ENCODE measurements around the gene PHRF1.
"Not testable (repeated sequence)": the region's sequence is repeated elsewhere in the genome, so short reads cannot be mapped to it uniquely, and the experiment has no call there.

The PHRF1 gene

DNA sequence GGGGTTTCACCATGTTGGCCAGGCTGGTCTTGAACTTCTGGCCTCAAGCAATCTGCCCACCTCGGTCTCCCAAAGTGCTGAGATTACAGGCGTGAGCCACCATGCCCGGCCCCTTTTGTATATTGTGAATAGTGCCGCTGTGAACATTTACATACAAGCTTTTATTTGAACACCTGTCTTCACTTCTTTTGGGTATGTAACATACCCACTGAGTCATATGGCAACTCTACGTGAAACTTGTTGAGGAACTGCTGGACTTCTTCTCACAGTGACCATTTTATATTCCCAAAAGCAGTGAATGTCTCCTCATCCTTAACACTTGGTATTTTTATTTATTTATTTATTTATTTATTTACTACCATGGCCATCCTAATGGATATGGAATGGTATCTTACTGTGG lies 54.6 kb downstream of the PHRF1 start:
- no peak for DNase-seq

- no peak for DNase-seq
These were observed 59.8 kb downstream of the PHRF1 start for GRCh38 chr11:635945-636510.

- peak; percentile 59 for DNase-seq
These were observed 60.5 kb downstream of the PHRF1 start, which contains the start of gene DRD4 for GRCh38 chr11:636511-637332. DRD4 (plus strand) TSS chr11:637269; CDS start chr11:637305, 36 bp downstream.

GRCh38 chr11:637333-637592 lies 61.0 kb downstream of the PHRF1 start:
- DNase-seq = no peak

DNA sequence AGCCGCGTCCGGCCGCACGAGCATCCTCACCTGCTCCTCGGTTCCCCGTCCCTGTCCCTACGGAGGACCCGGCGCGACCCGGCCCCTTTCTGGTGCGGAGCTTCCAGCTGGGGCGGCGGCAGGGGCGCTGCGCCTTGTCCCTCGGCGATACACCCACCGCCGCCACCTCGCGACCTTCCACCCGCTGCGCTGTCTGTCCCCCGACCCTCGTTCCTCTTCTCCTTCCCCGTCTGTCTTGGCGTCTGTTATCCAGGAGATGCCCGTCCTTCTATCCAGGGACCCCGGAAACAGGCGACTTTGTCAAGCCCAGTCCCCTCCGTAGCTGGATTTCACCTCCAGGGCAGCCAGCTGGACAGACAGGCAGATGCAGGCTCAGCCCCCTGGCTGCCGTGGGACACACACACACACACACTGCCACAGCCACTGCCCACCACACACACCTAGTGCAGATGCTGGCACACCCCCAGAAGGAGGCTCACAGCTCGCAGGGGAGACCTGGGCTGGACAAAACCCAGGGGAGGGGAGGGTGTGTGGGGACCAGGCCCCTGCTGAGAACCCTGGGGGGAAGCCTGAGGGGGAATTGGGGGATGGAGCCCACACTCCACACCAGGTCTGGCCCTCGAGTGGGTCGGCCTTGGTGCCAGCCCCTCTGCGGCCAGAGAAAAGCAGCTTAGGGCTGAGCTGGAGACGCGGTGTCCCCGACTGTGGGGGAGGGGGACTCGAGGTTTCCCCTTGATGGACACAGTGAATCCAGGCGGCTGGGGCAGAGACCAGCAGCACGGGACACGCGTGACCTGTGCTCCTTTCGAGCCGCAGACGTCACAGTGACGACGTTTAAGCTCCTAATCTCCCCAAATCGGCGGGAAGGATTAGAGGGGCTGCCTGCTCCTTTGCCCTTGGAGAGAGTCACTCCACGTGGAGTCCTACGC lies 61.6 kb downstream of the PHRF1 start:
- peak; percentile 51 for DNase-seq

- DNase-seq = peak; percentile 67
These were observed 62.5 kb downstream of the PHRF1 start for GRCh38 chr11:638631-639331.

- DNase-seq = peak; percentile 67
These were observed 63.2 kb downstream of the PHRF1 start for GRCh38 chr11:639332-639955.

DNA sequence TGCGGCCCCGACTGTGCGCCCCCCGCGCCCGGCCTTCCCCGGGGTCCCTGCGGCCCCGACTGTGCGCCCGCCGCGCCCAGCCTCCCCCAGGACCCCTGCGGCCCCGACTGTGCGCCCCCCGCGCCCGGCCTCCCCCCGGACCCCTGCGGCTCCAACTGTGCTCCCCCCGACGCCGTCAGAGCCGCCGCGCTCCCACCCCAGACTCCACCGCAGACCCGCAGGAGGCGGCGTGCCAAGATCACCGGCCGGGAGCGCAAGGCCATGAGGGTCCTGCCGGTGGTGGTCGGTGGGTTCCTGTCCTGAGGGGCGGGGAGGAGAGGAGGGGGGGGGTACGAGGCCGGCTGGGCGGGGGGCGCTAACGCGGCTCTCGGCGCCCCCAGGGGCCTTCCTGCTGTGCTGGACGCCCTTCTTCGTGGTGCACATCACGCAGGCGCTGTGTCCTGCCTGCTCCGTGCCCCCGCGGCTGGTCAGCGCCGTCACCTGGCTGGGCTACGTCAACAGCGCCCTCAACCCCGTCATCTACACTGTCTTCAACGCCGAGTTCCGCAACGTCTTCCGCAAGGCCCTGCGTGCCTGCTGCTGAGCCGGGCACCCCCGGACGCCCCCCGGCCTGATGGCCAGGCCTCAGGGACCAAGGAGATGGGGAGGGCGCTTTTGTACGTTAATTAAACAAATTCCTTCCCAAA lies 63.9 kb downstream of the PHRF1 start:
- DNase-seq = no peak

DNA sequence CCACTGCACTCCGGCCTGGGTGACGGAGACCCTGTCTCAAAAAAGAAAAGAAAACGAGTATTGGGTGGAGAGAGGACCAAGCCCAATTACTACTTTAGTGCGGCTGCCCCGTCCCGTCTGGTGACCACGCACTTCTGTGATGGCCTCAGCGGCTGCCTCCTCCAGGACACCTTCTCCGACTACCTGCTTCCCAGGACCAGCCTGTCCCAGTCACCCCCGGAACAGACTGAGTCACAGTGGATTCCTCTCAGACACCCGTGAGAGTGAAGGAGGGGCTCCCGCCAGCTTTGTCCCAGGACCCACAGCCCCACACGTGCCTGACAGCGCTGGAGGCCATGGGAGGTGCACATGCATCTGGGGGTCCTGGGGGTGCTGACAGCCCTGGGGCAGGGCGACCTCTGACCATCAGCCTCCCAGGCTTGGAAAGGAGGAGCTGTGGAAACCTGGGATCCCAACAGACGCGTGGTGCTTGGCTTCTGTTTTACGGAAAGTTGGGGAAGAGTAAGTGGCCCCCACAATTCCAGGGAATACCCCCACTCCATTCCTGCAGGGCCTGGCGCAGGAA lies 65.6 kb downstream of the PHRF1 start:
- no peak for DNase-seq

- DNase-seq = no peak
These were observed 67.1 kb downstream of the PHRF1 start for GRCh38 chr11:643366-643765.

- DNase-seq = no peak
These were observed 67.8 kb downstream of the PHRF1 start for GRCh38 chr11:643849-644738.

DNA sequence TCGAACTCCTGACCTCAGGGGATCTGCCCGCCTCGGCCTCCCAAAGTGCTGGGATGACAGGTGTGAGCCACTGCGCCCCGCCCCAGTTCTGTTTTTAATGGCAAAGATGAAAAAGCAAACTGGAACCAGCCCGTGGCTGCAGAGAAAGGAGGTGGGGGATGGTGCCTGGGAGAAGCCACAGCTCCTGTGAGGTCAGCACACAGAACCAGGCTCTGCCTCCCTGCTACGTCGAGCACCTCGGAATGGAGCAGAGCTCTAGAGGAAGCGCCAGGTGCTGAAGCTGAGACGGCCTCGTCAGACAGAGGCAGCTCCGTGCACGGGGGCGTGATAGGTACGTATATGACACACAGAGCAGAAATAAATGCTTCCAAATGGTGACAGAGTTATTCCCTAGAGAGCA lies 69.3 kb downstream of the PHRF1 start:
- no peak for DNase-seq

DNA sequence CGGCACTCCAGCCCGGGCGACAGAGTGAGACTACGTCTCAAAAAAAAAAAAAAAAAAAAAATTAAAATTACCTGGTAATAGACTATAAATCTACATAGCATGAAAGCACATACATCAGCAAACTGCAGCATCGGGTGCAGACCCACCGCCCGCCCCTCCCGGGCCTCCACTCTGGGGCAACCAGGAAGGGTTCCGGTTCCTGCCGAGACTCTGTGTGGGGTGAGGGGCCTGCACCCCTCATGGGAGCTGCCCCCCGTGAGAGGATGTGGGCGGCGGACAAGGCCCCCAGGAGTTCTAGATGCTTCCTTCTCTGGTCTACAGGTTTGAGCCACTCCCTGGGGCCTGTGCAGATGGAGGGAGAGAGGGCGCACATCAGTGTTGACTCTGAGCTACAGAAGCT lies 69.9 kb downstream of the PHRF1 start:
- DNase-seq = no peak

- DNase-seq = not testable (repeated sequence)
These were observed 71.4 kb downstream of the PHRF1 start for GRCh38 chr11:647672-648158.

DNA sequence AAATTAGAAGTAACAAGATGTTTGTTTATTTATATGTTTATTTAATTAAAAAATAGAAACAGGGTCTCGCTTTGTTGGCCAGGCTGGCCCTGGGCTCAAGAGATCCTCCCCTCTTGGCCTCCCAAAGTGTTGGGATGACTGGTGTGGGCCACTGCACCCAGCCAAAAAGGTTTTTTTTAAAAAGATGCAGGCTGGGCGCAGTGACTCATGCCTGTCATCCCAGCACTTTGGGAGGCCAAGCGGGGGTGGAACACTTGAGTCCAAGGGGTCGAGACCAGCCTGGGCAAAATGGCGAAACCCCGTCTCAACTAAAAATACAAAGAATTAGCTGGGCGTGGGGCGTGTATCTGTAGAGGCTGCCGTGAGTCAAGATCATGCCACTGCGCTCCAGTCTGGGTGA lies 74.2 kb downstream of the PHRF1 start:
- DNase-seq = no peak

- not testable (repeated sequence) for DNase-seq
These were observed 76.9 kb downstream of the PHRF1 start for GRCh38 chr11:653136-653535.

DNA sequence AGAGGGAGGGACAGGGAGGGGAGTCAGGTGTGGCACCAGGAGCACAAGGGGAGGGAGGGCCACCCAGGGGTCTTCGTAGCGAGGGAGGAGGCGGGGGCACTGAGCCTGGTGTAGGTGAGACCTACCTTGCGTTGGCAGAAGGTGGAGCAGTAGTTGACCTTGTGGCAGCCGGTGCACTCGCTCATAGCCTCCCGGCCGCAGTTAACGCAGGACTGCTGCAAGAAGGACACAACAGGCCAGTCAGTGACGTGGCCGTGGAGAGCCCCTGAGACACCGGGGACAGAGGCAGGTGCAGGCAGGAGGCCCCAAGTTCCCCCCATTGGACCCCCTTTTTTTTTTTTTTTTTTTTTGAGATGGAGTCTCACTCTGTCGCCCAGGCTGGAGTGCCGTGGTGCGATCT lies 77.6 kb downstream of the PHRF1 start:
- DNase-seq = no peak

DNA sequence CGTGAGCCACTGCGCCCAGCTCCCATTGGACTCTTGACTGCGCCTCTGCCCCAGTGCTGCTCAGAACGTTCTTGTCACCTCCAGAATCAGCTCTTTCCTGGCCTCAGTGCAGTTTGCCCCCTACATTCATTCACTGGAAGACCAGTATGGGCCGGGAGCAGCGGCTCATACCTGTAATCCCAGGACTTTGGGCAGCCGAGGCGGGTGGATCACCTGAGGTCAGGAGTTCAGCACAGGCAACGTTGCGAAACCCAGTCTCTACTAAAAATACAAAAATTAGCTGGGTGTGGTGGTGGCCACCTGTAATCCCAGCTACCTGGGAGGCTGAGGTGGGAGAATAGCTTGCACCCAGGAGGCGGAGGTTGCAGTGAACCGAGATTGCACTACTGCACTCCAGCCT lies 78.2 kb downstream of the PHRF1 start:
- DNase-seq = not testable (repeated sequence)

DNA sequence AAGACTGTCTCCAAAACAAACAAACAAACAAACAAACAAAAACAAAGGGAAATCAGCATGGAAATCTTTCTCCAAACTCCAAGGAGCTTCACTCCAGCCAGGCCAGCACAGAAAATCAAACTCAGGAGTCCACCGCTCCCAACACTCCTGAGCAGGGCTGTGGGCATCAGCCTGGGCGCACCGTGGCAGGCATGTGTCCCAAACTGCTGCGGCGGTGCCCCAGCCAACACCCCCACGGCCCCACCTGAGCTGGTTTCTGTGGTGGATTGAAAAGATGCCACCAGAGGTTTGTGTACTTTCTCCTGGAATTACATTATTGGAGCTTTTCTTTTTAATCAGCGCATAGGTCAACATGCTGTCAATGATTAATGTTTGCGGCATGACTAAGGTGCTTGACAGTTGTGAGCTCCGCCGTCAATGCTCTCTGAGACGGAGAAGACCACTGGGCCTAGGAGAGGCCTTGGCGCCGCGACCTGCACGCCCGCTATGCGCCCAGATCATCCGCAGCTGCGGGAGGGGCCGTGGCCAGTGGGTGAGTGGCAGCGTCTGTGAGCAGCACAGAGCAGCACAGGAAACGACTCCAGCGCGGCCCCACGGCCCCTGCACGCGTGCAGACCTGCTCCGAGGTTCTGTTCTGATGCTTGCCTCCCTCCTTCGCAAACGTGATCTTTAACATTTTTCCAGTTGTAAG lies 78.9 kb downstream of the PHRF1 start:
- no peak for DNase-seq

Data from right kidney (tissue), 1 donor.